Testis (tissue), 3 donors: ENCODE results near the gene LCN15. TPM values are rescaled to one million over a fixed set of nuclear protein-coding genes. Genes with fewer than 3 reads are reported as not detected.
"Not testable (repeated sequence)": the region's sequence is repeated elsewhere in the genome, so short reads cannot be mapped to it uniquely, and the experiment has no call there.

Source experiments
- DNase-seq: peaks from one replicate; pipeline ENCODE4 v3.0.0-alpha.2; 2019
- H3K27ac ChIP-seq, 2 donors: fragments of 200-600 bp; sonication (generic); one replicate each; pipeline ENCODE4 v1.5.1; 2019
- H3K27me3 ChIP-seq: fragments of 200-600 bp; sonication (generic); one replicate; pipeline ENCODE4 v1.5.1; 2019
- H3K36me3 ChIP-seq: fragments of 200-600 bp; sonication (generic); one replicate; pipeline ENCODE4 v1.5.1; 2017; ENCODE audit warnings: low read depth; ENCODE audit errors: missing control alignments
- H3K4me1 ChIP-seq: fragments of 200-600 bp; sonication (generic); one replicate; pipeline ENCODE4 v1.5.1; 2019
- H3K4me3 ChIP-seq, 2 donors: fragments of 200-600 bp; sonication (generic); one replicate each; pipeline ENCODE4 v1.5.1; 2017 to 2019
- H3K9me3 ChIP-seq: fragments of 200-600 bp; sonication (generic); one replicate; pipeline ENCODE4 v1.5.1; 2017
- POLR2A ChIP-seq: fragments of 450-650 bp; IDR thresholded peaks from one replicate; pipeline ENCODE4 v1.6.1; 2017; ENCODE audit warnings: antibody characterized with exemption, mild to moderate bottlenecking, moderate library complexity
- WGBS, 2 donors: methylation state at CpG; one replicate each; pipeline ENCODE4 v1.1.5; 2018; 5-methylcytosine and 5-hydroxymethylcytosine counted together
- intact Hi-C: fragments of 100-400 bp; cut with DNase I; formaldehyde crosslinking; loops from one replicate; pipeline ENCODE4 v1.15.1; 2023; ENCODE audit warnings: low total_unique reads
- polyA plus RNA-seq: library from polyadenylated mRNA; stranded (reverse); fragments of 350-450 nt; fragmentation: Illumina TruSeq; extraction: RNeasy Lipid Tissue Mini Kit (QIAGEN cat#74804); gene quantifications from one replicate; pipeline ENCODE4 v1.2.3, GENCODE V29; 2014; ENCODE audit warnings: low read depth, low replicate concordance; ENCODE audit not compliant: insufficient read depth
- total RNA-seq, 2 donors: library from RNA; depleted of rRNA; stranded (reverse); fragments of >200 nt; gene quantifications; one replicate each; pipeline ENCODE4 v1.2.3, GENCODE V29; 2016
- TF ChIP-seq, protein P1 (sequence below), 3 experiments: fragments of 450-650 bp in 2 of 3; fragments of 200-600 bp in 1 of 3; sonication (generic) in 1 of 3; IDR thresholded peaks; one replicate each; pipeline ENCODE4 v1.5.1; 2016 to 2019; ENCODE audit warnings: antibody characterized with exemption in 3 of 3, mild to moderate bottlenecking in 2 of 3, moderate library complexity in 1 of 3

The LCN15 gene
- total and polyA plus RNA-seq, 3 donors from 2014 or later, result 0.41 to 0.68 TPM; not detected in 1

DNA sequence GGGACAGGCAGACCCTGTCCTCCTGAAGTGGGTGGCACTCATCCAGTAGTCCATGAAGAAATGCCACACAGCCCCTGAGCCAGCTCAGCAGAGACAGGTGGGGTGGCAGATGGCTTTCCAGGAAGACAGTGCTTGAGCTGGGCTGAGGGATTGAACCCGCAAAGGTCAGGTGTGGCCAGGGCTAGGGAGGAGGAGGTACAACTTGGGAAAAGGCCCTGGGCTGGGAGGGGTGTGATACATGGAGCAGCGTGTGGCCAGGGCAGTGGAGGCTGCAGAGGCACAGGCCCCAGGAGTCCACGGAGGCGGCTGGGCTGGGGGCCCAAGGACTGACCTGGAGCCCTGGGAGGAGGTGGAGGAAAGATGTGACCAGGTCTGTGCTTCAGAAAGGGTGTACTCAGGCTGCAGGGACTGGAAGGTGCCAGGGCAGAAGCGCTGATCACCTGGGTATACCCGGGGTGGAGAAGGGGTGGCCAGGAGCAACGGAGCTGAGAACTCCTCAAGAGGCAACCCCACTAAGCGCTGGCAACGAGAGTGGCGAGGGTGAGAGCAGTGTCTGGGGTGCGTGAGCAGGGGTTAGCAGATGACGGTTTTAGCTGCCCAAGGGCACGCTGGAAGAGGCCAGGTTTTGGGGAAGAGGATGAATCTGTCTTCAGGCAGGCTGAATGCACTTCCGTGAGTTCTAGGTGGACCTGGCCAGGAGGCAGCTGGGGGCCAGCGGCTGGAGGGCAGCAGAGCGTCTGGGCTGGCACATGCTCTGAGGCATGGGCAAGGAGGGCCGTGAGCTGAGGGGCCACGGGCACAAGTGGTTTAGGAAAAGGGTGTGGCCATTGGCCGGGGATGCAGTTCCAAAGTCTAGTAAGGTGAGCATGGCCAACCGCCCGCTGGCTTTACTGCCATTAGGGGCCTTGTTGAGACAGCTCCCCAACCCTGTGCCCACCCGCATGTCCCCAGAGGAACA, 39.5 kb upstream of the LCN15 start:
- no peak overlapping the region for H3K27ac ChIP-seq
- no peak overlapping the region for H3K4me3 ChIP-seq
- intact Hi-C loops, result no loop called here

GRCh38 chr9:136803009-136803550, 38.8 kb upstream of the LCN15 start:
- H3K4me3 ChIP-seq, H3K27ac ChIP-seq, H3K9me3 ChIP-seq, H3K27me3 ChIP-seq, DNase-seq, H3K36me3 ChIP-seq, intact Hi-C loops: not testable (repeated sequence)
- H3K4me1 ChIP-seq, result peaks cover 24% of the 10 kb centered on the region
- WGBS, 2 donors, result 93% methylated on average over 2 to 6 of the region's 9 CpGs

More for the DNA sequence above, 39.5 kb upstream of the LCN15 start:
- TF ChIP-seq, protein P1, sequence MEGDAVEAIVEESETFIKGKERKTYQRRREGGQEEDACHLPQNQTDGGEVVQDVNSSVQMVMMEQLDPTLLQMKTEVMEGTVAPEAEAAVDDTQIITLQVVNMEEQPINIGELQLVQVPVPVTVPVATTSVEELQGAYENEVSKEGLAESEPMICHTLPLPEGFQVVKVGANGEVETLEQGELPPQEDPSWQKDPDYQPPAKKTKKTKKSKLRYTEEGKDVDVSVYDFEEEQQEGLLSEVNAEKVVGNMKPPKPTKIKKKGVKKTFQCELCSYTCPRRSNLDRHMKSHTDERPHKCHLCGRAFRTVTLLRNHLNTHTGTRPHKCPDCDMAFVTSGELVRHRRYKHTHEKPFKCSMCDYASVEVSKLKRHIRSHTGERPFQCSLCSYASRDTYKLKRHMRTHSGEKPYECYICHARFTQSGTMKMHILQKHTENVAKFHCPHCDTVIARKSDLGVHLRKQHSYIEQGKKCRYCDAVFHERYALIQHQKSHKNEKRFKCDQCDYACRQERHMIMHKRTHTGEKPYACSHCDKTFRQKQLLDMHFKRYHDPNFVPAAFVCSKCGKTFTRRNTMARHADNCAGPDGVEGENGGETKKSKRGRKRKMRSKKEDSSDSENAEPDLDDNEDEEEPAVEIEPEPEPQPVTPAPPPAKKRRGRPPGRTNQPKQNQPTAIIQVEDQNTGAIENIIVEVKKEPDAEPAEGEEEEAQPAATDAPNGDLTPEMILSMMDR (IDR thresholded peaks at IDR 0.05), result no peak
- no peak for TF ChIP-seq POLR2A
- peaks cover 17% of the 10 kb centered on the region for H3K4me1 ChIP-seq
- no peaks in the 10 kb centered on the region for H3K9me3 ChIP-seq
- no peak for DNase-seq
- 96 to 98% methylated on average over 22 of the region's 22 CpGs for WGBS, 2 donors
- no peaks in the 10 kb centered on the region for H3K27me3 ChIP-seq
- no peaks in the 10 kb centered on the region for H3K36me3 ChIP-seq

GRCh38 chr9:136802321-136802720, 38.0 kb upstream of the LCN15 start:
- Histone ChIP-seq H3K4me3 (no peak overlapping the region), H3K27me3 (no peaks in the 10 kb centered on the region), H3K9me3 (no peaks in the 10 kb centered on the region), H3K27ac (no peak overlapping the region), H3K4me1 (peaks cover 31% of the 10 kb centered on the region), H3K36me3 (no peaks in the 10 kb centered on the region)
- no peak for TF ChIP-seq POLR2A
- TF ChIP-seq, protein P1 (IDR thresholded peaks at IDR 0.05), result no peak
- whole genome bisulfite sequencing, 2 donors, result 86% methylated on average over 6 of the region's 6 CpGs
- no peak for DNase-seq
- intact Hi-C loops, result no loop called here

DNA sequence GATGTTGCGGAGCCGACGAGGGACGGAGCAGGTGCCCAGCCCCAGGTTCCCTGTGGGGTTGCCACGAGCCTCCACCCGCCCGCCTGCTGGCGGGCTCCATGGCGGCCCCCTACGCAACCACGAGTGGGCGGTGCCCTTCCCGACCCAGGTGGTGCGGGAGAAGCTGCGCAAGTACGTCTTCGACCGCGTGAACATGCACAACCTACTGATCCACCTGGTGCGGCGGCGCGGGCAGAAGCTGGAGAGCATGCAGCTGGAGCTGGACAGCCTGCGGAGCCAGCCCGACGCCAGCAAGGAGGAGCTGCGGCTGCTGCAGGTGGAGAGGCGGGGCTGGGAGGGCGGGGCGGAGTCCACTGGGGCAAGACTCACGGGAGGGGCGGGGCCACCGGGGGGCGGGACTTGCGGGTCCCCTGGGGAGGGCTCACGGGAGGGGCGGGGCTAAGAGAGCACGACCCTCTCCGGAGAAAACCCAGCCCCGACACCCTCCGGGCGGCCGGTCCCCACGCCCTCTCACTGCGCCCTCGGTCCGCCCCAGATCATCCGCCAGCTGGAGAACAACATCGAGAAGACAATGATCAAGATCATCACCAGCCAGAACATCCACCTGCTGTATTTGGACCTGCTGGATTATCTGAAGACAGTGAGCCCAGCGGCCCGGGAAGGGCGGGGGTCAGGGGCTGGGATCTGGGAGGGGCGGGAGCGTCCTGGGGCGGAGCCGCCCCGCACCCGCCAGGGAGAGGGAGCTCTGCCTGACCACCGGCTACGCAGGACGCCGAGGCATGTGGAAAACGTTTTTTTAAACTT, 35.7 kb upstream of the LCN15 start:
- H3K36me3 ChIP-seq, result no peaks in the 10 kb centered on the region
- H3K27ac ChIP-seq, result peak overlapping the region in 1 of 2 donors; percentile 44
- WGBS, 2 donors, result 0% methylated on average over 1 to 29 of the region's 63 CpGs
- peak; percentile 95 for DNase-seq
- no peaks in the 10 kb centered on the region for H3K27me3 ChIP-seq
- H3K4me1 ChIP-seq, result peaks cover 43% of the 10 kb centered on the region
- intact Hi-C loops, result no loop called here
- peak overlapping the region; percentile 43 to 55 for H3K4me3 ChIP-seq
- H3K9me3 ChIP-seq, result no peaks in the 10 kb centered on the region
- TF ChIP-seq POLR2A, result no peak
- TF ChIP-seq, protein P1 (IDR thresholded peaks at IDR 0.05), result no peak
